Neural progenitor cell (in vitro differentiated cells): Measurements from ENCODE around the gene TMEM239. TPM values are rescaled to one million over a fixed set of nuclear protein-coding genes. Genes with fewer than 3 reads are reported as not detected.

ENCODE experiments used
- DNase-seq: peaks from one replicate; pipeline ENCODE4 v3.0.0-alpha.2; 2016; ENCODE audit warnings: low spot score
- H2AFZ ChIP-seq: fragments of 200-600 bp; sonication (generic); replicated peaks from 2 replicates; pipeline ENCODE4 v1.6.1; 2016; ENCODE audit warnings: antibody characterized with exemption
- H3F3A ChIP-seq: fragments of 200-600 bp; sonication (generic); 2 replicates; pipeline ENCODE4 v1.6.1; 2016; ENCODE audit warnings: antibody characterized with exemption, low read depth
- H3K27ac ChIP-seq: fragments of 200-600 bp; sonication (generic); 2 replicates; pipeline ENCODE4 v1.5.1; 2016; ENCODE audit warnings: mild to moderate bottlenecking
- H3K27me3 ChIP-seq: fragments of 200-600 bp; sonication (generic); 2 replicates; pipeline ENCODE4 v1.6.1; 2016; ENCODE audit warnings: mild to moderate bottlenecking, moderate library complexity
- H3K36me3 ChIP-seq: fragments of 200-600 bp; sonication (generic); 2 replicates; pipeline ENCODE4 v1.5.1; 2016
- H3K4me1 ChIP-seq: fragments of 200-600 bp; sonication (generic); 2 replicates; pipeline ENCODE4 v1.6.1; 2016; ENCODE audit warnings: mixed run types
- H3K4me2 ChIP-seq: fragments of 200-600 bp; sonication (generic); 2 replicates; pipeline ENCODE4 v1.6.1; 2016
- H3K4me3 ChIP-seq: fragments of 200-600 bp; sonication (generic); 2 replicates; pipeline ENCODE4 v1.5.1; 2016
- H3K79me2 ChIP-seq: fragments of 200-600 bp; sonication (generic); 2 replicates; pipeline ENCODE4 v1.6.1; 2016; ENCODE audit warnings: low read depth
- H3K9ac ChIP-seq: fragments of 200-600 bp; sonication (generic); 2 replicates; pipeline ENCODE4 v1.6.1; 2016
- H3K9me3 ChIP-seq: fragments of 200-600 bp; sonication (generic); 2 replicates; pipeline ENCODE4 v1.5.1; 2016; ENCODE audit warnings: low read depth
- H4K20me1 ChIP-seq: fragments of 200-600 bp; sonication (generic); 2 replicates; pipeline ENCODE4 v1.6.1; 2016; ENCODE audit warnings: low read depth
- H3K27ac Mint-ChIP-seq: 3 replicates; pipeline ENCODE4 v1.8.0; 2021; ENCODE audit warnings: mixed read lengths
- H3K27me3 Mint-ChIP-seq: 2 replicates; pipeline ENCODE4 v1.8.0; 2022; ENCODE audit warnings: low read depth, mild to moderate bottlenecking, inconsistent platforms, moderate library complexity, mixed read lengths; ENCODE audit not compliant: insufficient read depth
- H3K36me3 Mint-ChIP-seq: 3 replicates; pipeline ENCODE4 v1.8.0; 2021; ENCODE audit warnings: mixed read lengths
- H3K4me1 Mint-ChIP-seq: 3 replicates; pipeline ENCODE4 v1.8.0; 2021; ENCODE audit warnings: mixed read lengths
- H3K4me3 Mint-ChIP-seq: 3 replicates; pipeline ENCODE4 v1.8.0; 2021; ENCODE audit warnings: mild to moderate bottlenecking, moderate library complexity, mixed read lengths
- H3K9me3 Mint-ChIP-seq: 3 replicates; pipeline ENCODE4 v1.8.0; 2020; ENCODE audit warnings: mixed read lengths
- CTCF ChIP-seq: fragments of 200-600 bp; sonication (generic); IDR thresholded peaks from 2 replicates; pipeline ENCODE4 v1.5.1; 2017; ENCODE audit warnings: antibody characterized with exemption, mild to moderate bottlenecking
- EZH2 ChIP-seq: fragments of 200-600 bp; sonication (generic); IDR thresholded peaks from 2 replicates; pipeline ENCODE4 v1.6.1; 2017; ENCODE audit warnings: antibody characterized with exemption, mild to moderate bottlenecking, moderate library complexity
- EZH2phosphoT487 ChIP-seq: fragments of 200-600 bp; sonication (generic); IDR thresholded peaks from 2 replicates; pipeline ENCODE4 v1.6.1; 2017; ENCODE audit warnings: antibody characterized with exemption
- total RNA-seq: library from RNA; depleted of rRNA; stranded (reverse); fragments of >200 nt; gene quantifications from 2 replicates; pipeline ENCODE4 v1.2.3, GENCODE V29; 2015; ENCODE audit warnings: low replicate concordance

TMEM239 gene
- total RNA-seq, 1 donor from 2014 or later, result not detected

DNA sequence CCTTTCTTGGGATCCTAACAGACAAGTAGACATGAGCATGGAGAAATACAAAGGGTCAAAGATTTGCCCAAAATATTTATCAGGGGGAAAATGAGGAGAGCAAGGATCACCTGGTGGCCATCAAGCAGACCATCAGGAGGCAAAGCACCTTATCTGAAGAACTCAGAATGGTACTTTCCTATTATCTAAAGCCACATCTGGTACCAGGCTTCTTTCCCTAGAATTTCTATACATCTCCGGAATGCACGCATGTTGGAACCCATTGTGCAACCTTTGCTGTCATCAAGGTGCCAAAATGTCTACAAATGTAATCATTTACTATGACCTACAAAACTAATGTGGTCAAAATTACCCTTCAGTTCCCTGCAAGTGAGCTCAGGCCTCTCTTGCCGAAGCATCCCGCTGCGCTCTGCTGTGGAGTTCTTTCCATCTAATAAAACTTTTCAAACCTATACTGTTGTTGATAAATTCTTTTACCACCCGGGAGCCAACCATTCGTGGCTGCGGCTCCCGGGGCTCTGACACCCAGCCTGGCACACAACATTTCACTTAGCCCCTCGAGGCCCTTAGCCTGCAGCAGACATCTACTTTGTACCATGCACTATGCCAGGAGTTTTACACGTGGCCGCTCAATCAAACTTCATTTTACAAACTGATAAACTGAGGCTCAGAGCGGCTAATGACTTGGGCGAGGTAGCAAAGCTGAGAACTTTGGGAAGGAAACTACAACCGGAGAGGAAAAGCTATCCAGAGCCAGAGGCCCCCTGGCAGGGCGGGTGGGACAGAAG is 11.9 kb upstream of the TMEM239 start:
- Histone ChIP-seq H3K9me3 (no peaks in the 10 kb centered on the region), H3K27me3 (peaks cover 77% of the 10 kb centered on the region), H3K27ac (no peak overlapping the region), H3K4me1 (peaks cover 13% of the 10 kb centered on the region), H4K20me1 (no peaks in the 10 kb centered on the region), H3K36me3 (no peaks in the 10 kb centered on the region), H3K79me2 (peaks cover 11% of the 10 kb centered on the region), H2AFZ (peak overlapping the region; percentile 57), H3K4me3 (peak overlapping the region; percentile 34), H3K4me2 (peak overlapping the region; percentile 72), H3K9ac (no peak overlapping the region), H3F3A (peaks cover 19% of the 10 kb centered on the region)
- Mint-ChIP-seq H3K27me3 (peaks cover 36% of the 10 kb centered on the region), H3K27ac (no peak overlapping the region), H3K36me3 (no peaks in the 10 kb centered on the region), H3K4me1 (peaks cover 26% of the 10 kb centered on the region), H3K9me3 (peaks cover 14% of the 10 kb centered on the region), H3K4me3 (peak overlapping the region; percentile 64)
- DNase-seq, result no peak
- TF ChIP-seq EZH2, result no peak
- TF ChIP-seq CTCF, result no peak
- no peak for TF ChIP-seq EZH2phosphoT487

GRCh38 chr20:2804852-2805688 is 11.1 kb upstream of the TMEM239 start:
- H4K20me1 ChIP-seq, result no peaks in the 10 kb centered on the region
- peak; percentile 40 for DNase-seq
- peak overlapping the region; percentile 72 for H3K4me2 ChIP-seq
- H3K4me1 ChIP-seq, result peaks cover 6% of the 10 kb centered on the region
- Mint-ChIP-seq H3K36me3 (no peaks in the 10 kb centered on the region), H3K9me3 (peaks cover 14% of the 10 kb centered on the region), H3K4me3 (no peak overlapping the region), H3K27ac (no peak overlapping the region), H3K4me1 (peaks cover 18% of the 10 kb centered on the region), H3K27me3 (peaks cover 36% of the 10 kb centered on the region)
- TF ChIP-seq EZH2phosphoT487 (peak; percentile 33), EZH2 (peak; percentile 73), CTCF (no peak)
- peaks cover 10% of the 10 kb centered on the region for H3F3A ChIP-seq
- peaks cover 80% of the 10 kb centered on the region for H3K27me3 ChIP-seq
- H3K9ac ChIP-seq, result no peak overlapping the region
- peaks cover 3% of the 10 kb centered on the region for H3K79me2 ChIP-seq
- no peak overlapping the region for H3K27ac ChIP-seq
- no peaks in the 10 kb centered on the region for H3K9me3 ChIP-seq
- no peaks in the 10 kb centered on the region for H3K36me3 ChIP-seq
- peak overlapping the region; percentile 57 for H2AFZ ChIP-seq
- H3K4me3 ChIP-seq, result peak overlapping the region; percentile 34

- H3K79me2 ChIP-seq, result no peaks in the 10 kb centered on the region
- H3K36me3 ChIP-seq, result no peaks in the 10 kb centered on the region
- H3K4me3 Mint-ChIP-seq, result no peak overlapping the region
- no peak overlapping the region for H3K4me3 ChIP-seq
- H3K4me1 ChIP-seq, result peaks cover 6% of the 10 kb centered on the region
- H3F3A ChIP-seq, result peaks cover 6% of the 10 kb centered on the region
- H3K4me1 Mint-ChIP-seq, result peaks cover 15% of the 10 kb centered on the region
- peaks cover 36% of the 10 kb centered on the region for H3K27me3 Mint-ChIP-seq
- no peak overlapping the region for H3K27ac ChIP-seq
- peaks cover 80% of the 10 kb centered on the region for H3K27me3 ChIP-seq
- DNase-seq, result no peak
- peak overlapping the region; percentile 57 for H2AFZ ChIP-seq
- no peak for TF ChIP-seq EZH2phosphoT487
- TF ChIP-seq EZH2, result peak; percentile 45
- H3K4me2 ChIP-seq, result no peak overlapping the region
- peaks cover 14% of the 10 kb centered on the region for H3K9me3 Mint-ChIP-seq
- H3K36me3 Mint-ChIP-seq, result no peaks in the 10 kb centered on the region
- no peaks in the 10 kb centered on the region for H3K9me3 ChIP-seq
- H3K9ac ChIP-seq, result no peak overlapping the region
- H4K20me1 ChIP-seq, result no peaks in the 10 kb centered on the region
- H3K27ac Mint-ChIP-seq, result no peak overlapping the region
Measured at GRCh38 chr20:2805689-2806350, 10.3 kb upstream of the TMEM239 start.
